BJ (cell line): ENCODE measurements around the gene ELOVL5. TPM values are rescaled to one million over a fixed set of nuclear protein-coding genes. Genes with fewer than 3 reads are reported as not detected.

Experiments used
- CTCF ChIA-PET: fragments of 350-600 bp; formaldehyde crosslinking; extraction: SDS; loops from one replicate; lab custom pipeline; 2021; ENCODE audit warnings: antibody characterized with exemption, inconsistent platforms; lab: Yijun Ruan, JAX
- POLR2A ChIA-PET: fragments of 300-600 bp; sonication (Branson Sonifier 250); formaldehyde crosslinking; extraction: SDS; loops from one replicate; lab custom pipeline; 2021; ENCODE audit warnings: antibody characterized with exemption; lab: Charles Lee
- DNase-seq: peaks from one replicate; pipeline ENCODE4 v3.0.0-alpha.2; 2011; ENCODE audit warnings: low read depth
- H3K27me3 ChIP-seq: 2 replicates; pipeline ENCODE4 v1.6.0; 2011; ENCODE audit warnings: low read length; ENCODE audit not compliant: control insufficient read depth, insufficient read depth
- H3K36me3 ChIP-seq: 2 replicates; pipeline ENCODE4 v1.5.1; 2011; ENCODE audit warnings: low read length; ENCODE audit not compliant: control insufficient read depth, insufficient read depth
- H3K4me3 ChIP-seq: 2 replicates; pipeline ENCODE4 v1.5.1; 2011; ENCODE audit warnings: low read depth, mild to moderate bottlenecking, control low read depth, low read length
- polyA plus RNA-seq: library from polyadenylated mRNA; depleted of rRNA; stranded (reverse); fragments of >200 nt; gene quantifications from 2 replicates; pipeline ENCODE4 v1.2.3, GENCODE V29; 2011
- TF ChIP-seq, protein P1 (sequence below): IDR thresholded peaks from 2 replicates; pipeline ENCODE4 v1.5.1; 2011; ENCODE audit warnings: low read depth, mild to moderate bottlenecking, control low read depth, inconsistent platforms, low read length, moderate library complexity; ENCODE audit not compliant: insufficient read depth

The ELOVL5 gene
- polyA plus RNA-seq, 1 experiment: 88.5 TPM

DNA sequence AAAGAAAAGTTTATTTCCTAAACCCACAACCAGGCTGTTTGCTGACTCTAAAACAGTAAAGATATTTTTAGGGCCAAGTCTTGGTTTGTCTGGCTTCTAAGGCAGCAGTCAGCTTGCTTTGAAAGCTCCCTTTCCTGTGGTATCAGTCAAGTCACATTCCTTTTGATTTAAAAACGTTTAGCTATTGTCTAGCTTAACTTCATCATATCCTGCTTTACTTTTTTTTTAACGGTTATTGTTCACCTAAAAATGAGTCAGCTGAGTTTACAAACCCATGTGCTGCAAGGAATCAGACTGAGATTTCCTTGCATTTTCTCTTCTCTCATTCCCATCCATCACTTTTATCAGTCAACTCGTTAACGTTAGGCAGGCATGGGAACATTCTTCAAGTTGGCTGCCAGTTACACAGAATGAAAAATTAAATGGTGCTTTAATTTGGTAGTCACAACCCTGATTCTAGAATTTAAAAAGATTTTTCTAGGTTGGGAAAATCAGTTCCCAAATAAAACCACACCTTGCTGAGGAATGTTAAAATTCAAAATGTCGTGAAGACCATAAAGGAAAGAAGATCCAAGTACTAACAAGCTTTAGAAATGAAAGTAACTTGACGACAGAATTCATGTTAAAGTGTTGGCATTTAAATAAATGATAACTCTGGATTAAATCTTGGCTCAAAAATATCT lies 45.9 kb downstream of the ELOVL5 start:
- POLR2A ChIA-PET: no interaction called here
- no peak for DNase-seq
- TF ChIP-seq, protein P1, sequence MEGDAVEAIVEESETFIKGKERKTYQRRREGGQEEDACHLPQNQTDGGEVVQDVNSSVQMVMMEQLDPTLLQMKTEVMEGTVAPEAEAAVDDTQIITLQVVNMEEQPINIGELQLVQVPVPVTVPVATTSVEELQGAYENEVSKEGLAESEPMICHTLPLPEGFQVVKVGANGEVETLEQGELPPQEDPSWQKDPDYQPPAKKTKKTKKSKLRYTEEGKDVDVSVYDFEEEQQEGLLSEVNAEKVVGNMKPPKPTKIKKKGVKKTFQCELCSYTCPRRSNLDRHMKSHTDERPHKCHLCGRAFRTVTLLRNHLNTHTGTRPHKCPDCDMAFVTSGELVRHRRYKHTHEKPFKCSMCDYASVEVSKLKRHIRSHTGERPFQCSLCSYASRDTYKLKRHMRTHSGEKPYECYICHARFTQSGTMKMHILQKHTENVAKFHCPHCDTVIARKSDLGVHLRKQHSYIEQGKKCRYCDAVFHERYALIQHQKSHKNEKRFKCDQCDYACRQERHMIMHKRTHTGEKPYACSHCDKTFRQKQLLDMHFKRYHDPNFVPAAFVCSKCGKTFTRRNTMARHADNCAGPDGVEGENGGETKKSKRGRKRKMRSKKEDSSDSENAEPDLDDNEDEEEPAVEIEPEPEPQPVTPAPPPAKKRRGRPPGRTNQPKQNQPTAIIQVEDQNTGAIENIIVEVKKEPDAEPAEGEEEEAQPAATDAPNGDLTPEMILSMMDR: no peak
- no peak overlapping the region for H3K4me3 ChIP-seq
- H3K27me3 ChIP-seq: no peaks in the 10 kb centered on the region
- no peaks in the 10 kb centered on the region for H3K36me3 ChIP-seq
- CTCF ChIA-PET: interaction anchor here (0.7 to 1.4 kb wide), 2 partner anchors 9 kb away, joined by 3 read pairs; no protein-coding TSS in a partner anchor

DNA sequence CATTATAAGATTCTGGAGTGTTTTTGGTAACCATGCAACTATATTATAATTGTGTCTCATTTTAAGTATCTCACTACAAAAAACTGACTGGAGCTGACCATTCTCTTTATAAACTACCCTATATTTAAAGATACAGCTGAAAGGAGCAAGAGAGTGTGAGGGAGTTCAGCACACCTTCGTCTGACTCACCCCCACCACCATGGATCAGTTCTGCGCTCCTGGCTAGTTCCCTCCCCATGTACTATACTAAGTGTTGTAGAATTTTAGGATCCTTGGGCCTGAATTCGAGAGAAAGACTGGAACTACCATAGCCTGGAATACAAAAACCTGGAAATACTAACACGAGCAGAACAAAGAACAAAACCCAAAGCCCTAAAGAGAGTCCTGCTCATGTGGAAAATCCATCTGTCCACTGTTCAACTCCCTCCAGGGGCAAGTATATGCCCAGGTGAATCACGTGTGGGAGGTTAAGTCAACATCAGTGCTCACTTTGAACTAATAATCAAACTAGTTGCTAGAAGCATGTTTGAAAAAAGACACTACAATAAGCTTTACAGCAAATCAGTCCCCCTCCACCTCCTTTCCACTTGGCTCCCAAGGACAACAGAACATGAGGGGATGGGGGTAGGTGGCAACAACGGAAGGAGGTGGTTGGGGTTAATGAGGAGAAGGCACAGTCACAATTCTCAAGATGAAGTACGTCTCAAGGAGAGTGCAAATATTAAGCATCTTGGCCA lies 46.8 kb downstream of the ELOVL5 start:
- POLR2A ChIA-PET: interaction anchor here (0.6 kb wide), 1 partner anchor 75 kb away, joined by 3 read pairs; no protein-coding TSS in a partner anchor
- no peak for DNase-seq
- H3K27me3 ChIP-seq: no peaks in the 10 kb centered on the region
- H3K36me3 ChIP-seq: no peaks in the 10 kb centered on the region; the same call in 1 of the 2 replicates
- CTCF ChIA-PET: interaction anchor here (0.7 to 1.0 kb wide), 2 partner anchors 8 to 22 kb away, joined by 3 read pairs; no protein-coding TSS in a partner anchor
- TF ChIP-seq, protein P1: no peak
- H3K4me3 ChIP-seq: no peak overlapping the region

DNA sequence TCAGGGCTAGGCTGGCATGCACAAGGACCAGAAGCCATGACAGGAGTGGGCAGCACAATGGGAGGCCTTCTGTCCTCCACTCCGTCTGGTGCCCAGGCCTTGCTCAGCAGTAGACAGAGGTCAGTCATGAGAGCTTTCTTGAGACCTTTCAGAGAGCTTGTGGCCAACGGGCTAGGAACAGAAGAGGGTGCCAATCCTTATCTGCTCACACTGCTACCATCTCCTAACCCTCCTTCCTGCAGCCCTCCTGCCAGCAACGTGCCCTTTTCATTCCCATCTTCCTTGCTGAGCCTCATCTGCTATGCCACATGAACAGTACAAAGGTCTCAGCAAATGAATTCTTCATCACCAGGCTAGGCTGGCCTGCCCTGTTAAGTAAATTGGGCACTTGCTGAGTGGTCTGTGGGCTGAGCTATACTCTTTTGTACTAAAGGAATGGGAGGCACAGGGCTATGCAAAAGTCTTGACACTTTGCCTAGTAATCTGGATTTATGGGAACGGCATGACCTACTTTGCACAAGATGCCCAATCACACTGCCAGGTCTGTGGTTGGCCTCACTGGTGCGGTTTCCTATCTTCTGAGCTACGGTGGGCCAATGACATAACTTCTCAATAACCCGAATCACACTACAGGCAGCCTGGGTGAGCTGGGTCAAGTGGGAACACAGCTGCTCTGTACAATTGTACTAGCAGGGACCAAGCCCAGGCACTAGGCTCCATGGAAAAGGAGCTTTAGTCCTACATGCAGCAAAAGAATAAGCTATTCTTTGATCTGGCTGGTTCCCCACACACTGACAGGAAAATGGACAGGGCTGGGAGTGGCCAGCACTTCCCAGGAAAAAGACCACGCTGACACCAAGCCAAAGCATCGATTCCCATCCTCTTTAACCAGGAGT lies 47.8 kb downstream of the ELOVL5 start:
- ChIA-PET CTCF (interaction anchor here (1.0 kb wide), 1 partner anchor 23 kb away, joined by 3 read pairs; no protein-coding TSS in a partner anchor), POLR2A (no interaction called here)
- Histone ChIP-seq H3K27me3 (no peaks in the 10 kb centered on the region), H3K36me3 (no peaks in the 10 kb centered on the region; the same call in 1 of the 2 replicates), H3K4me3 (no peak overlapping the region)
- no peak for DNase-seq
- TF ChIP-seq, protein P1: no peak

DNA sequence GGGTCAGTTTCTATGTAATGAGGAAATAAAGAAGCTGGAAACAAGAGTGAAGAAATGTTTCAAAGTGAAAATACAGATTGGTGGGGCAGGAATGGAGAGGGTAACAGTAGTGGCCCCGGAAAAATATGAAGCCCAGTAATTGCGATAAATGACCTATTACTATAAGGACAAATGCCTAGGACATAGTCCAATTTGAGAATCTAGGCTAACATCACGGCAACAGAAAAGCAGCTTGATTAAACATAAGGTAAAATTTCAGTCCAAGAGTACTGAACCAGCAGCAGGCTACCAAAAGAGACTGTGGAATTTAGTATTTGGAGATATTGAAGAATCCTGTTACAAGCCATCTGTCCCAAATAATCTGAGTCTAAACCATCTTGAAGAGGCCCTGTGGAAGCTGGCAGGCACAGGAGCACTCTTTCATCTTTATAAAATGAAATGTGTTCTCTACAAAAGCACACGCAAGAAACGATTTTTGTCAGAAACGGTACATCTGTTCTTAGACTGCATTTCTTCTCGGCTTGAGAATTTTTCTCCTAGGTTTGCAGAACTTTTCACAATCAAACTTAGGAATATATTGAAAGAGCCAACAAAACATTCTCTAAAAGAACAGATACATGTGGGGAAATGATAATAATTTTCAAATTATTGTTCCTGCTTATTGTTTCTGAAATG lies 49.3 kb downstream of the ELOVL5 start:
- Histone ChIP-seq H3K4me3 (no peak overlapping the region), H3K27me3 (no peaks in the 10 kb centered on the region), H3K36me3 (no peaks in the 10 kb centered on the region; the same call in 1 of the 2 replicates)
- DNase-seq: no peak
- TF ChIP-seq, protein P1: no peak
- ChIA-PET CTCF (interaction anchor here (0.6 to 0.9 kb wide), 4 partner anchors 16 to 128 kb away, joined by 3 to 4 read pairs (median 3); no protein-coding TSS in a partner anchor), POLR2A (no interaction called here)
